ENCODE data around the gene SERGEF.
A peak's percentile ranks its signal among the peaks of the same experiment; 100 is the strongest.

SERGEF gene

GRCh38 chr11:18012906-18013781 lies at the start of gene SERGEF:
Gene SERGEF, minus strand, starts transcription at chr11:18013047. Its CDS starts 37 bp downstream, at chr11:18013010.
- peak; percentile 86 for DNase-seq

- DNase-seq: no peak
These were observed 48.5 kb upstream of the SERGEF start for GRCh38 chr11:18061351-18061750.

DNA sequence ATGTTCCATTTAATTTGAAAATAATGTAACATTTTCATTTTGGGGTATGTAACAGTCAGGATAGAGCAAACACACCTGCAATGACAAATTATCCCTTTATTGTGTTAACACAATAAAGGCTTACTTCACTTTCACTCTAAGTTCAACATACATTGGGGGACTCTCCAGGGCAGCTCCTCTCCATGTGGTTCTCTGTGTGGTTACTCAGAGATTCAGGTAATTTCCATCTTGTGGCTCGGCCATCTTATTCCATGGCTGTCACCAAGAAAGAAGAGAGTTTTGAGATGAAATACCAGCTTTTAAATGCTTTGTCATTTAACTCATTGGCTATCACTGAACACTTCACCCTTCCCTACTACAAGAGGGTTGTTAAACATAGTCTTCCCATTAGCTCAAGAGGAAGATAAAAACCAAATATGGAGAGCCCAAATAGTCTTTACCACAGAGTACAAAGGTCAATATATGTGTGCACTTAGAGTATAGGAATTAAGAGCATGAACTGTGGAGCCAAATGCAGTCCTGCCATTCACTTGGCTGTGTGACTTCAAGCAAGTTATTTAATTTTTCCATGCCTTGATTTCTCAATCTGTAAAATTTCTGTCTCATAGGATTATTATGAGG lies 43.8 kb upstream of the SERGEF start:
- DNase-seq: no peak

DNA sequence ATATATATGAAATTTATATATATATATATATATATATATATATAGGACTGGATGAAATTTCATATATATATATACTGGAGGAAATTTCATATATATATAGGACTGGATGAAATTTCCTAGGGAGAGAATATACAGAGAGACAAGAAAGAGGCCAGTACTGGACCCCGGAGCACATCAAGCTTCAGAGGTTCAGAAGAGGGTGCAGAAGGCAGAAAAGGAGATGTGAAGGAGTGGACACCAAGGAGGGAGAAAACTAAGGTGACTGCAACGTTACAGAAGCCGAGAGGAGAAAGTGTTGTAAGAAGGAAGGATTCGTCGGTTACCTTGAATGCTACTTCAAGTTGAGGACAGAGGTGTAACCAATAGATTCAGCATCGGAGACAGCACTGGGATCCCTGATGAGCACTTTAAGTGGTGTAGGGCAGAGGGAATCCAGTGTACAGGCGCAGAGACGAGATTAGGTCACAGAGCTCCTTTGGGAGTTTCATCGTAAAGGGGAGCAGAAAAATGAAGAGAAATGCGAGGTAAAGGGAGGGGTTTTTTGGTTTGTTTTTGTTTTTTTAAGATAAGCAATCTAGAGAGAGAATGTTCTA lies 41.8 kb upstream of the SERGEF start:
- DNase-seq: no peak

DNA sequence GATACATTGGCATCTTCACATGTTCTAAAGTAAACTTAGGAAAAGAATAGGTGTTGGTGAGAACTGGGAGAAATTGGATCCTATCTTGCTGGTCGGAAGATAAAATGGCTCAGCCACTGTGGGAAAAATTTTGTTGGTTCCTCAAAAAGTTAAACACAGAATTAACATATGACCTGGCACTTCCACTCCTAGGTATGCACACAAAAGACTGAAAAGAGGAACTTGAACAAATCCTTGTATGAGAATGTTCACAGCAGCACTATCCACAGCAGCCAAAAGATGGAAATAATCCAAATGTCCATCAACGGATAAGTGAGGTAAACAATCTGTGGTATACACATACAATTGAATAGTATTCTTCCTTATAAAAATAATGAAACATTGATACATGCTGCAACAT lies 38.0 kb upstream of the SERGEF start:
- DNase-seq: no peak

DNA sequence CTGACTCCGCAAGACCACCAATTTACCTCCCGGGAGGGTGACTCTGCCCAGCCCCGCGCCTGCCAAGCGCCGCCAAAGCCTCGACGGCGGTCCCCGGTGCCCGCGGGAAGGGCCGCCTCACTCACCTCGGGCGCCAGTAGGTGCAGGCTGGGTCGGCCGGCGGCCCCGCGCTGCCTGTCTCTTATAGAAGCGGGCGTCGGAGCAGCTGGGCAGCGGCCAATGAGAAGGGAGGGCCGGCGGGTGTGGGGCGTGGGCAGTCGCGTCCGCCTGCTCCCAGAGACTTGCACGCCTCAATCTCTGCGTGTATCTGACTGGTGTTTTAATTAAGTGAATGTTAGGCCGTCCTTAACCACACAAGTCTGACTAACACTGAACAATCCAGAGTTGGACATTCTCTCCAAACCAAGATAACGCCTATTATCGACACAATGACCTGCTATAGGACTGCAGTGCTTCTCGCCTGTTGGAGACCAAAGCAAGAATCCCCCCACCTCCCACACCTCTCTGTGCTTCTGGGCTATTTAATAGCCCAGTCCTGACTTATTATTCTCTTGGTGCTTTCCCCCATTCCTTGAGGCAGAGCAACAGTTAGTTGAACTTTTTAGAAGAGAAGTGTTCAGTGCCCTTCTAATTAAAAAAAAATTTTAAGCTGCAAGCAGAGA lies 33.4 kb upstream of the SERGEF start, which contains the start of gene TPH1:
TPH1 (minus strand) TSS at position 154 of the 662 bp plus-strand sequence. CDS start 5,507 bp downstream, outside the sequence.
- DNase-seq: no peak

- no peak for DNase-seq
These were observed 23.6 kb upstream of the SERGEF start for GRCh38 chr11:18036456-18036855.

DNA sequence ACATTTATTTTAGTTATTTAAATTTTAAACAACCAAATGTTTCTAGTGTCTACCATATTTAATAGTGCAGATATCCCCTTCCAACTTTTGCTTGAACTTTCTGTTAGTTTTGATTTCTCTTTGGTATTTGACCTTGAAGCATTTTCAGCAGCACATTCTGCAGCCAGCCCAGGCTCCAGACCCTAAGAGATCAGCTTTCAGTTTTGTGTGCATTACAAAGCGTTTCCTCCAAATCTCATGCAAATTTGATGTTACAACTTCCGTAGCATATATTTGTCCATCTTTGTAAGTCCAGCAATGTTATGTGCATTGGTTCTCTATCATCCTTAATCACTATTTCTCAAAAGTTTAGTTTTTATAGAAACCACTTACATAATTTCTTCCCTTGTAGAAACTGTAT lies 14.6 kb upstream of the SERGEF start:
- no peak for DNase-seq

DNA sequence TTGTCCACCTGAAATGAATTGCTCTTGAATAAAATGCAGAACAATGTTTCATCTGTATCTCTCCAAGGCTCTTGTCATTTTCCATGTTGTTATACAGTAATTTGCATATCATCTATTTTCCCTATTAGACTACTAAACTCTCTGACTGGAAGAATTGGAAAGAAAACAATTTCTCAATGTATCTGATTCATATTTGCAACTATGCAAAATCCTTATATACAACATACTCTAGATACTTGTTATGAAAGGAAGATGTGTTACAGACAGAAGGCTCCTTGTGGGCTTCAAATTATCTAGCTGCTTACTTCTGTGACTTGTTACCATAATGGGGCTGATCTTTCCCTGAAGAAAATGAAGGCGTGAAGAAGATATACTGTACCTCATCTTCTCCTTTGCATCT lies 9.6 kb upstream of the SERGEF start:
- DNase-seq: no peak

DNA sequence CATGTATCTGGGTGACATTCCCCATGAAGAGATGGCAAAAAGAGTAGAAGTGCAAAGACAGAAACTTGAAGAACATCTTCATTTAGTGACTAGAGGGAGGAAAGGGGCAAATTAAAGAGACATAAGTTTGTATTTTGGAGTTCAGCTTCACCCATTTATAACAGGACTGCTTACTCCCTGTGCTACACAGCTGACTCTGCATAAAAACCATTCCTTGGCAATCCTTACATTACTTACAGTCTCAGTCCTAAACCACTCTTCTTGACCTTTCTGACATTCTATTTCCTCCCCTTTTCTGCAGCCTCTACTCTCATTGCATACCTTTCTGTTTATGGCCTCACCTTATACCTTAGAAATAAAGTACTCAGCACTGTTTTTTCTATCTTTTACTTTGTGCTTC lies 6.8 kb upstream of the SERGEF start:
- no peak for DNase-seq

DNA sequence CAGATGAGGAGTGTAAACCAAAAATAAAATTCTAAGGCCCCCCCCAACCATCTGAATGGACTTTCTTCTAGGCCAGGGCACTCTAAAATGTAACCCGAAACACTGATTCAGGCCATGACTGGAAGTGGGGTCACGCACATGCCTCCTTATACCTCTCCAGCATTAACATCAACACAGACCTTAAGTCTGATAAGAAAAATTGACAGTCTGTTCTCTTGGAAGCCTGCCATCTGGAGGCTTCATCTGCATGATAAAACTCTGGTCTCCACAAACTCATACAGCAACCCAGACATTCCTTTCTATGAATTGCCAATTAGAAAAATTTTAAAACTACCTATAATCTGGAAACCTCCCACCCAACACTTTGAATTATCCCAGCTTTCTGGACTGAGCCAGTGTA lies 3.9 kb upstream of the SERGEF start:
- no peak for DNase-seq

- DNase-seq: no peak
These were observed 2.0 kb upstream of the SERGEF start for GRCh38 chr11:18014876-18015275.

DNA sequence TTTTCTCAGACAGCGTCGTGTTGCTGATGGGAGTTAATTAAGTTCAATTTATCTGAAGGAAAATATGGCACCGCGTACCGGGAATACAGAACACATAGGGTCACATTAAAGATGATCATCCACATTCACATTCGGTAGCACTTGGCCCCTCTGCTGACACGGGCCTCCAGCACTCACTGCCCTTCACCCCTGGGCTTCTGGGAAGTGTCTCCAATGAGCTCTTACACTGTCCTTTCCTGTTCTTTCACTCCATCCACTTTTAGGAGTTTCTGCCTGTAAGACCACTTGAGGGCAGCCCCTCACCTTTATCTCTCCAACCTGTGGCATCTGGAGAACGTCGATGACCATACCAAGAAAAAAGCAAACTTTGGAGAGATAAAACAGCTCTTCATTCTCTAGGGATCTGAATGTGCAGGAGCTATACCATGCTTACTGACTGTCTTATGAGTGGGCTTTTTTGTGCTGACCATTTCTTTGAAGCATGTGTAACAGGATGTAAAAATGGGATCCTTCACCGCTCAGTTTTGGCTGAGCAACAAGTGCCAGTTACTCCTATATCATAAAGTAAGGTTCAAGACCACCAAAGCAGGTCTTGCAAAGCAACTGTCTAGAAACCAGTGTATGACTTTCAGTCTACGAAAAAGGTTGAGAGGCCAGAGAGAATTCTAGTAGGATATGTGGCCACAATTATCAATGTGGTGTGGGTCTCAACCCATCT lies 1.1 kb upstream of the SERGEF start:
- DNase-seq: no peak

- no peak for DNase-seq
These were observed 533 bp downstream of the SERGEF start for GRCh38 chr11:18012122-18012905.

DNA sequence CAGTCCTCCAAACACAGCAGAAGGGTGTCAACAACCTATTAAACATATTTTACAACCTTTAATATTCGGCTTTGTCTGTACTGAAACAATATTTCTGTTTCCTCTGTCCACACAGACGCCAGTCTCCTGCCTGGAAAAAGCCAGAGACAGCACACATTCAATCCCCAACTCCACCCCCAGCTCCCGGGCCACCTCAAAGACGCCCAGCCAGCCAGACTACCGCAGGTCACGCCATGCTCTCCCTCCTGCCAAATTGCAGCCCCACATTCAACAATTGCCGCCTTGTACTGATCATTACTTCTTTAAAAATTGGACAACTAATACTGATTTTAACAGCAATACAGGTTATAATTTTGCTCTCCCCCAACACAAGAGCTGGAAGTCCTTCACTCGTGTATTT lies 1.2 kb downstream of the SERGEF start:
- no peak for DNase-seq

DNA sequence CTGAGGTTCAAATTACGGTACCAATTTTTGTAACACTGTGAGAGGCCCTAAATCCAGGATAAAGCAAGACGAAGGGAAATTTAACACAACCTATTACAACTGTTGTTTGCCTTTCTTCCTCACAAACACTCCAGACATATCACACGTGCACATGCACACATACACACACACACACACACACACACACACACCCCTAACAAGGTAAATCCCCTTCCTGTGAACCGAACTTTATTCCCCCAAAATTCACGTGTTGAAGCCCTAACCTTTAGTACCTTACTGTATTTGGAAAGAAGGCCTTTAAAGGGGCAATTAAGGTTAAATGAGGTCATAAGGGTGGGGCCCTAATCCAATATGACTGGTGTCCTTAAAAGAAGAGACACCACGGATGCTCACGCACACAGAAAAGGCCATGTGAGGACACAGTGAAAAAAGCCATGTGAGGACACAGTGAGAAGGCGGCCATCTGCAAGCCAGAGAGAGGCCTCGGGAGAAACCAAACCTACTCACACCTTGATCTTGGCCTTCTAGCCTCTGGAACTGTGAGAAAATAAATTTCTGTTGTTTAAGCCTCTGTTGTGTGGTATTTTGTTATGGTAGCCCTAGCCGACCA lies 1.8 kb downstream of the SERGEF start:
- no peak for DNase-seq

GRCh38 chr11:18010121-18010670 lies 2.7 kb downstream of the SERGEF start:
- no peak for DNase-seq

DNA sequence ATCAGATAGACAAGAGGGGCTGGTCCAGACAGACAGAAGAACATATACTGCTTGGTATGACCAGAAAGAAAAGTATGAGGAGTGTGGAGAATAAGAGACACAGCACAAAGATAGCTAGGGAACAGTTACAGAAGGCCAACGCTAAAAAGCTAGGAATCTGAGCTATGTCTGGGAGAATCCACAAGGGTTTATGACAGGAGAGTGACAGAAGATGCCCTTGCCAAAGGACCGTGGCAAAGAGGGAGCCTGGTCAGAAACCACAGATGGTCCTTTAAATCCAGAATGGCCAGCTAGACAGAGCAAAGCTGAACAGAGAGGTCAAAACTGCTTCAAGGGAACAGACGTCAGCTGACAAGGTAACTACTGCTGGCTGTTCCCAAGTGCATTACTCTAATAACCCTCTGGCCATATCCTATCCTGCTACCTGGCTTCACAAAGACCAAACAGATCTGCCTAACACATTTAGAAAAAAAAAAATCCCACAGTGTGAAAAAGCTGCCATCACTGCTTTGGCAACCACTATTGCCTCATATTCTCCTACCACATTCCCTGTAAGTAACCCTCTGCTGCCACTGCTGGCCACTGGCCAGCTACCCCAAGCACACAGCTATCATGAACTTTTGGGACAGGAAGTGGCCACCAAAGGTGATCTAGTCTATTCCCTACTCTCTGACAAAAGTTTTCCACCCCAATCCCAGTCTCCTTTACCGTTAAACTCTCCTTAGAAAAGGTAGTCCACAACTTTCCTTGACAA lies 7.3 kb downstream of the SERGEF start:
- no peak for DNase-seq

DNA sequence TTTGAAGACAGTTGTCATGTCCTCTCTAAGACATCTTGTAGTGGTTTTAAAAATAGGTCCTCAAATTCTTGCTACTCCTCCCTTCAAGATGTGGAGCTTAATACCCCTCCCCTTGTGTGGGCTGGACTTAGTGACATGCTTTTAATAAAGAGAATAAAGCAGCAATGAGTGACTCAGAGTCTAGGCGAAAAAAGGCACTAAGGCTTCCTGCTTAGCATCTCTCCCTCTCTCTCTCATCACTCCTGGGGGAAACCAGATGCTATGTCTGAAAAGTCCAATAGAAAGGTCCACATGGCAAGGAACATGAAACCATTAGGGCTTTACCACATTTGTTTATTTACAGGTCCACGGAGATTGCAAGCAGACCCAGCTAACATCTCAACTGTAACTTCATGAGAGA lies 11.7 kb downstream of the SERGEF start:
- DNase-seq: no peak

DNA sequence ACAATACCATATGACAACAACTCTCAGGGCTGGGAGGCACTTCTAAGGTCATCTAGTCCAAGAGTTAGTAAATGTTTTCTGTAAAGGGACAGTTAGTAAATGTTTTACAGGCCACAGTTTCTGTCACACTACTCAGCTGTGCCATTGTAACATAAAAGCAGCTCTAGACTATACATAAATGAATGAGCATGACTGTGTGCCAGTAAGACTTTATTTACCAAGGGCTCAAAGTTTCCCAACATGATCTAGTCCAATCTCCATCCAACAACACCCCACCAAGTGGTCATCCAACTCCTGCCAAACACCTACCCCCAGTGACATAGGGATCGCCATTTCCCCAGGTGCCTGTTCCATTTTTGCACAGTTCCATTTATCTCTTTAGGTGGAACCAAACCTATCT lies 12.1 kb downstream of the SERGEF start:
- DNase-seq: no peak

All from activated CD4-positive, alpha-beta T cell treated with anti-CD3 and anti-CD28 coated beads for 1 hour (primary cell).